Measurements from ENCODE around the gene LBX2.
"Not testable (repeated sequence)": the region's sequence is repeated elsewhere in the genome, so short reads cannot be mapped to it uniquely, and the experiment has no call there.

LBX2 gene

DNA sequence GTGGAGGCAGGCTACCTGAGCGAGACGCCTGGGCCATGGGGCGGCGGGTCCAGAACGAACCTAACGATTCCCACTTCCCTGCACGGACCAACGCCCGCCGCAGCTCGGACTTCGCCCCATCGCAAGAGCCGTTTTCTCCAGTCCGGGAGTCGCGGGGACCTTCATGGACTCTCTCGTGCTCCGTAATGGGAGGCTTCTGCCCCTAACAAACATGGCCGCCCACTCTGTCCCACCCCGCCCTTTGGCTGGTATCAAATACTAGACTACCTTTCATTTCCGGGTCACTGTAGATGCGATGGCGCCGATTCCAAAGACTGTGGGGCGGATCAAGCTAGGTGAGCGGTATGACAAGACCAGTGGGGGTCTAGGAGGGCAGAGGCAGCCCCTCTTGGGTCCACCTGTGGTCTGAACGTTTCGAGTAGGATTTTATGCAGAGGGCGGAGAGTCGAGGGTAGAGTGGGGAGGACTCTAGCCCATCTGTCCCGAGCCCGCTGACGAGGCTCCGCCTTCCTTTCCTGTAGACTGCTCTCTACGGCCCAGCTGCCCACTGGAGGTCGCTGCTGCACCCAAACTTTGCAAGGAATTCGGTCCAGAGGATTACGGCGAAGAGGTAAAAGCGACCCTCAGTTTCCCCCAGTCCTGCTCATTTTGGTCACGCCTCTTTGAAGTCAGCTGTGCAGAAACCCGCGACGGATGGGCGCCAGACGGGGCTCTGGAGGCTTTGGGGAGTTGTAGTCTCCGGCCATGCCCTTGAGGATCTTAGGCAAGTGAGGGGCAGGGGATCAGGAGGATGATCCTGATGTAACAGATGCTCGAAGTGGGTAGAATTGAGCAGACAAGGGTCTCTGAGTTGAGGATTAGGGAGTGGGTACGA, 16.4 kb downstream of the LBX2 start, which contains the start of the genes CCDC142 and TTC31:
Gene CCDC142, minus strand, starts transcription at position 198 of the 874 bp plus-strand sequence. Its CDS starts 161 bp downstream, at position 37.
Gene TTC31, plus strand, starts transcription at position 281 of the 874 bp plus-strand sequence. Its CDS starts 15 bp downstream, at position 296.
- peak; percentile 80 for DNase-seq (ENCODE audit: low read depth)

DNA sequence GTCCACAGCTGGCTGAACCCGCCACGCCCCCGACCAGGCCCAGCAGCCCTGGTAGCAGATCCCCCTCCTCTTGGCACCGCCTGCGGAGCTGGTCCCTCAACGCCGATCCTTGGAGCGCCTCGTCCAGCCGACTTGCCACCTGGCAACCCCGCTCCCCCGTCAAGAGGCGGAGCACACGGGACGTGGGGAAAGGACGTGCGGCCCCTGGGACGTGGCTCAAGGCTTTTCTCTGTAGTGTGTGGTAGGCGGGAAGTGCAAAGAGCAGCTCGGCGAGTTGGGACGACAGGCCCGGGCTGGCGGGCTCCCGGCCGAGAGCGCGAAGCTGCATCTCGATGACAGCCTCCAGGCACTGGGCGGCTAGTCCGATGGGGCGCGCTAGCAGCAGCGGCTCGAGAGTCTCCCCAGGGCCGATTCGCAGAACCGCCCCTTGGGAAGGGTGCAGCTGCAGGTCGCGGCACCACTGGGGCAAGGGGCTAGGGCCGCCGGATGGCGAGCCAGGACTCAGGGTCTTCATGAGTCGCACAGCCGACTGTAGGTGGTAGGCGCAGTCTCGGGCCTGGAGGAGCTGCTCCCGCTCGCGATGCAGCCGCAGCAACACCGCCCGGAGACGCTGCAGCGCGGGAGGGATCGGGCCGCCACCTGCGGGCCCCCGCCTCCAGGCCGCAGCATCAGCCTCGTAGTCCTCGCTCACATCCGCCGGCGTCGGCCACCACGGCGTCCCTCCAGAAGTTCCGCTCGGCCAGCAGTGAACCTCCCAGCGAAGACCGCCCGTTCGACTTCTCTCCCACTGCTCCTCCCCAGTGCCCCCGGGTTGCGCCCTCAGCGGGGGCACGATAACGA, 17.2 kb downstream of the LBX2 start:
- DNase-seq (ENCODE audit: low read depth) = no peak

DNA sequence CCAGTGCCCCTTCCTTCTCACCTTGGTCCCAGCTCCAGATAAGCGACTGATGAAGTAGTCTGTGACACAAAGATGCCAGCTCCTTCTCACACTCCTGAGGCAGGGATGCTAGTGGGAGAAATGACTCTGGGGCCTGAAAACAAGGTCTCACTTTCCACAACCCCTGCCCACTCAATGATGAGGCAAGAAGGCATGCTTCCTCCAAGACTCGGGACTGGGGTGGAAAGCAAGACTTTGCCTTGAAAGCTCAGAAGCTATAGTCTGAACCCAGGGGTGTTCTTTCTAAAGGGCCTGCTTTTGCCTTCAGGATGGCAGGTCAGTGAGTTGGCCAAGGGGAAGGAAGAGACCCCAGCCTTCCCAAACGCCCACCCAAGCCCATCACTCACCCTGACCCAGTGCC, 18.0 kb downstream of the LBX2 start:
- no peak for DNase-seq (ENCODE audit: low read depth)

DNA sequence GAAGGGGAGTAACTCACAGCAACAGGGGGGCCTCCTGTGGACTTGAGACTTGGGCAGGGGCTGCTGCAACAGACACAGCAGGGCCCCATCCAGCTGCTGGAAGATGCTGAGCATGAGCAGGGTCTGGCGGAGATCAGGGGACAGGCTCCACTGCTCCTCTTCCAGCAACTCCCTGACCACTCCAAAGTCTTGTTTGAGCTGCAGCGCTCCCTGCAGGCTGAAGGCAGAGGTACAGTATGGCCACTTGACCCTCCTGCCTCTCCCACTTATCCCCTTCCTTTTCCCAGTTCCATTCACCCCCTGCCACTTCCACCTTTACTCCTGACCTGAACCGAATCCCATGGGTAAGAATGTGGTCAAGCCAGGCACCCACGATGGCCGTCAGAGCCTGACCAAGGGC, 24.5 kb downstream of the LBX2 start:
- DNase-seq (ENCODE audit: low read depth) = no peak

DNA sequence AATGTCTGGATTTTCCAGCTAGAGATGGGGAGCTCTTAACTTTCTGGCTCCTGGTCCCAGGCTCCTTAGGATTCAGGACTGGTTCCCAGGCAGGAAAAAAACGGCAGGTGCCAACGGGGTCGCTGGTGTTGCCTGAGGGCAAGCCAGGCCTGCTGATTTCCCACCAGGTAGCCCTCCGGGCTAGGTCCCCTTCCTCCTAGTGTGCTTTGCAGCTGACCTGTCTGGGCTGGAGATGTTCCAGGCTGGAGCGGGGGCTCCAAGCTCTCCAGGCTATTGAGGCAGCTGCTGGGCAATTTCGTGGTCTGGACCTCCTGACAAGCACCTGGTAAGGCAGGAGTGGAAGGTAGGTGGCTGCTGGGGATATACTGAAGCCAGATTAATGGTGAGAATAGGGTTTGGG, 24.9 kb downstream of the LBX2 start:
- DNase-seq (ENCODE audit: low read depth) = no peak

DNA sequence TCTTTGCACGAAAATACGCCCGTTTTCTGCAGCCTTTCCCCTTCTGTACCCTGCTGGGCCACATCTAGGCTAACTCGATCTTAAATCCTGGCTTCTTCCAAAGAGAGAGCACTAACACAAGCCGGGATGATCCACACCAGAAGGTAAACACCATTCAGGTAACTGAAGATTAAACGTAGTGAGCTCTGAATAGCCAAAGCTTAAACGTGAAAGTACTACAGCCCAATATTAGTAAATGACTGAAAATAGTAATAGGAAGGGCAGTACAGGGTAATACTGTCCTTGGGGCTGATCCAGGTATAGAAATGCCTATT, 26.5 kb downstream of the LBX2 start:
- DNase-seq (ENCODE audit: low read depth) = no peak

DNA sequence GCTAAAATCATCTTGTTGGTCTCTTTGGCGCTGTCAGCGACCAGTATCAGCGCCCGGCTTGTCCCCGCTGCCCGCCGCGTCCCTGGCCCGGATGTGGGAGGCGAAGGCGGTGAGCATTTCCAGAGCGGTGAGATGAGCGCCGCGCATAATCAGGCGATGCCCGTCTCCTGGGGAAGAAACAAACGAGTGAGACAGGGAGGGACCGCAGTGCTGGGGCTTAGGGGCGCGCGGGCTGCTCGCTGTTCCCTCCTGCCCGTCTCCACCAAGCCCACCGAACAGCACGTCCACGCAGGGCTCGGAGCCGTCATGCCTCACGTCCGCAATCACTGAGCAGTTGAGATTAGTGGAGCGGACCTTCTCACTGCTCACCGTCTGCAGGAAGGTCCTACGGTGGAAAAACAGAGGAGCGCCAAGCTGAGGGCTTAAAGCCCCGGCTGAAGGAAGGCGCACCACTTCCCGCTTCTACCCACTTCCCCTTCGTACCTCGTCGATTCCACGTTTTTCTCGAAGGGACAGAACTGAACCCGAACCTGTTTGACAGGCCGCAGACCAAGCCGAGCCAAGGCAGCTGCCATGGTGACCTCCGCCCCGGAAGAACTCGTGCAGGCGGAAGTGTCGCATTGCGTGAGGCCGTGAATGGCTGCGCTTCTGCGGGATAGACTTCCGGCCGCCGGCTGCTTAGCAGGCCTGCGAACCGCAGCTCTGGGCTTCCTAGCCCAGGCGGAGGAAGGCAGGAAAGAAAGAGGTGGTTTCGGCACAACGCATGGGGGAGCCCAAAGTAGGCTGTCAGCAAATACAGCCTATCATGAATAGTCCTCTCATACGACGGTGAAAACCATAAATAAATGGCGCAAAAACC, 27.1 kb downstream of the LBX2 start, which contains the start of gene MRPL53:
Gene MRPL53, minus strand, starts transcription at position 595 of the 859 bp plus-strand sequence. Its CDS starts 20 bp downstream, at position 575.
- peak; percentile 92 for DNase-seq (ENCODE audit: low read depth)

DNA sequence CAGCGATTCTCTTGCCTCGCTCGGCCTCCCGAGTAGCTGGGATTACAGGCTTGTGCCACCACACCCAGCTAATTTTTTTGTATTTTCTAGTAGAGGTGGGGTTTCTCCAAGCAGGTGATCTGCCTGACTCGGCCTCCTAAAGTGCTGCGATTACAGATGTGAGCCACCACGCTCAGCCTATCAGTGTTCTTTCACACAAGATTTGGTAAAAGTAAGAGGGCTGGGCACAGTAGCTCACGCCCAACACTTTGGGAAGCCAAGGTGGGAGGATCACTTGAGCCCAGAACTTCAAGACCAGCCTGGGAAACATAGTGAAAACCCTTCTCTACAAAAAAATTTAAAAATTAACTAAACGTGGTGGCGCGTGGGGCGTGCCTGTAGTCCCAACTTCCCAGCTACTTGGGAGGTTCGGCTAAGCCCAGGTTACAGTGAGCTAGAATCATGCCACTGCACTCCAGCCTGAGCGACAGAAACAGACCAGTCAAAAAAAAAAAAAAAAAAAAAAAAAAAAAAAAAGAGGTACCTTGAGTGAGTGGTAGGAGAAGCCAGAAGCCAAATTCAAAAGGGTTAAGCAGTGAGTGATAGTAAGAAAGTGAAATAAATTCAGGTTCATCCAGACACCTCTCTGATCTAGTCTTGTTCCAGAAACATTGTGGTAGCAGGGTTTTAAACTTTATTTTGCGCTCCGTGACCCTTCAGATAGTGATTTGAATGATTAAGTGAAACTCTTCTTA, 27.9 kb downstream of the LBX2 start:
- no peak for DNase-seq (ENCODE audit: low read depth)

DNA sequence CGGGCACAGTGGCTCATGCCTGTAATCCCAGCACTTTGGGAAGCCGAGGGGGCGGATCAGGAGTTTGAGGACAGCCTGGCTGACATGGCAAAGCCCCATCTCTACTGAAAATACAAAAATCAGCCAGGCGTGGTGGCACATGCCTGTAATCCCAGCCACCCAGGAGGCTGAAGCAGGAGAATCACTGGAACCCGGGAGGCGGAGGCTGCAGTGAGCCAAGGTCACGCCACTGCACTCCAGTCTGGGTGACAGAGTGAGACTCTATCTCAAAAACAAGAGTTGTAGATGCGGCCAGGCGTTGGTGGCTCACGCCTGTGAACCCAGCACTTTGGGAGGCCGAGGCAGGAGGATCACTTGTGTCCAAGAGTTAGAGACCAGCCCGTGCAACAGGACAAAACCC, 28.7 kb downstream of the LBX2 start:
- DNase-seq (ENCODE audit: low read depth) = not testable (repeated sequence)

DNA sequence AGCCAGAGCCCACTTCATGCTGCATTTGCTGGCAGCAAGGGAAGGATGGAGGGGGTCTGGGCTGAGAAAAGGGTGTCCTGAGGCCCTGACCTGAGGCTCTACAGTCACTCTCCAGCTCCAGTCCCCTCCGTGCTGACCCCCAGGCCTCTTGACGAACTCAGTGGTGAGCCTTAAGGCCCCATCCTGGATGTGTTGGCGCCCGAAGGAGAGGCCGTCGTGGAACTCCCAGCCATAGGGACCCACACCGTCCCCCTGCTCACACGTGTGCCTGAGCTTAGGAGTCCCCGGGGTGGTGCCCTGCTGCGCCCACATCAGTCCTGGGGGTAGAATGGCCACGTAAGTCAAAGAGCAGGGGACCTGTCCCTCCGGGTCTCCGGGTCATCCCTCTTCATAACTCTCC, 35.0 kb downstream of the LBX2 start:
- no peak for DNase-seq (ENCODE audit: low read depth)

DNA sequence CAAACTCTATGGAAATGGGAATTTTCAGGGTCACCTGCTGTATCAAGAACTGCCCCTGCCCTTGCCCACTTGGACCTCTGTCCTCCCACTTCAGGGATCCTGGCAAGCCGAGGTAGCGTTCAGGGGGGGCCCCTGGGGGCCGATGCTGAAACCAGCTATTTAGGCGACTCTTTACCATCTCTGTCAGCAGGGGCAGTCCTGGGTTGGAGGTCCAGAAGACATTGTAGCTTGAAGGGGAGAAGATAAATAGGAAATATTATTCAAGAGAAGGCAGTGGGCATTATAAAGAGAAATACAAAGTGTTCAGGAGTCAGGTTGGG, 36.7 kb downstream of the LBX2 start:
- no peak for DNase-seq (ENCODE audit: low read depth)

DNA sequence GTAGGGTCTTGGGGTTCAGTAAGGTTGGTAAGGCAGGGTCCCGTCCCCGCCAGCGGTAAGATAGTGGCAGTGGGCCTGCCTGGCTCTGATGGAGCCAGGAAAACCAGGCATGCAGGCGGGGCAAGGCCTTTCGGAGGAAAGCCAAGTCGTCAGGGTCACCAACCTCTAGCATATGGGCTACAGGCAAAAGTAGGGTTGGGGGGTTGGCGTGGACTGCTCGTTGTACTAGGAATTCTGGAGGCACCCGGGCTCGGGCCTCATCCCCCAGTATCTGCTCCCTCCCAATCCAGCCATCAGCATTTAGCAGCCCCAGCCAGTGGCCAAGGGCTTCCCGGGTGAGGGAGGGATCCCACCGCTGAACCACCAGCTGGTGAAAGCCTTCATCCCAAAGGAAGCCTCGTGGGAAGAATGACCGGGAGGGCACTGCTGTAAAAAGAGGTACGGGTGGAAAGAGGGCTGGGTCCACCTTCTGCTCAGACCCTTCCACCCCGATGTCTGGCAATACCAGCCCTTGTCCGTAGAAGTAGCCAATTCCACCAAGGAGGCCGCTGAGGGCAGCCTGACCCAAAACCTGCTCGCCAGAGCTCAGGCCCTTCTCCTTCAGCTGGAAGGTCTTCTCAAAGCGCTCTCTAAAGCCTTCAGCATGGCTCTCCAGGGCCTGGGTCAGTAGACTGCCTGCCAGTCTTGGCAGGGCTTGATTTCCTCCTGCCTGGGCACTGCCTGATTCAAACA, 37.2 kb downstream of the LBX2 start:
- DNase-seq (ENCODE audit: low read depth) = no peak

DNA sequence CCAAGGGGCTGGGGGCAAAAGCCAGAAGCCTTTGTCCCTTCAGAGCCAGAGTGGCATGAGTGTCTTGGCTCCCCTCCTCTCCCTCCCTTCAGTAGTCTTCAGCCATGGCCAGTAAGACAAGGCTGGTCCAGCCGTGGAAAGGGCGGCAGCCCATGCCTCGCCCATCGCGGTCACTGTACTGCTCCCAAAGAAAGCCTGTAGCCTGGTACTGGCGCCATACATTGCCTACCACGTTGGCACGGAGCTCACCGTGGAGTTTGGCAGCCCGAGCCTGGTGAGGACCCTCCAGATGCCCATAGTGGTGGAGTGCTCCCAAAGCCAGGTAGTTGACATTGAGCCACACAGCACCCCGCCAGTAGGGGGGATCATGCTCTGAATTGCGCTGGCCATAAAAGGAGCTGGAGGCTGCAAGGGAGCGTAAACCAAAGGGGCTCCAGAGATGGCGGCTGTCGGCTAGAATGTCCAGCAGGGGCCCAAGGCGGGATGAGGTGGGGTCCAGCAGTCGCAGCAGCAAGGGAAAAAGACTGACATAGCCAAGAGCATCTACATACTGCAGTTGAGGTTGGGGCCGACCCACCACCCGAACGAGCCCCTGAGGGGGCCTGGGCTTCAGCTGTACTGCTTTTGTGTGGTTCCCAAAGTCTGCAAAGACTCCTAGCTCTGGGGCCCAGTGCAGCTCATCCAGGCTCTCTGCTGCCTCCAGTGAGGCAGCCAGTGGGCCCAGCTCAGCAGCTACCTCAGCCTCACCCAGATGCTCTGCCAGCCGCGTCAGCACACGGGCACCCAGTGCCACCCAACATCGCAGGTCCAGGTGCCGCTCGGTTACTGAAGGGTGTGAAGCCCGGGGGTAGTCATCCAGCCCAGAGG, 38.0 kb downstream of the LBX2 start:
- no peak for DNase-seq (ENCODE audit: low read depth)

DNA sequence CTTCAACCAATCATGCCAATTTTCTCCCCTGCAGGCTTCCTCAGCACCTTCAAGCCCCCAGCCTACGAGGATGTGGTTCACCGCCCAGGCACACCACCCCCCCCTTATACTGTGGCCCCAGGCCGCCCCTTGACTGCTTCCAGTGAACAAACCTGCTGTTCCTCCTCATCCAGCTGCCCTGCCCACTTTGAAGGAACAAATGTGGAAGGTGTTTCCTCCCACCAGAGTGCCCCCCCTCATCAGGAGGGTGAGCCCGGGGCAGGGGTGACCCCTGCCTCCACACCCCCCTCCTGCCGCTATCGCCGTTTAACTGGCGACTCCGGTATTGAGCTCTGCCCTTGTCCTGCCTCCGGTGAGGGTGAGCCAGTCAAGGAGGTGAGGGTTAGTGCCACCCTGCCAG, 39.2 kb downstream of the LBX2 start:
- not testable (repeated sequence) for DNase-seq (ENCODE audit: low read depth)

DNA sequence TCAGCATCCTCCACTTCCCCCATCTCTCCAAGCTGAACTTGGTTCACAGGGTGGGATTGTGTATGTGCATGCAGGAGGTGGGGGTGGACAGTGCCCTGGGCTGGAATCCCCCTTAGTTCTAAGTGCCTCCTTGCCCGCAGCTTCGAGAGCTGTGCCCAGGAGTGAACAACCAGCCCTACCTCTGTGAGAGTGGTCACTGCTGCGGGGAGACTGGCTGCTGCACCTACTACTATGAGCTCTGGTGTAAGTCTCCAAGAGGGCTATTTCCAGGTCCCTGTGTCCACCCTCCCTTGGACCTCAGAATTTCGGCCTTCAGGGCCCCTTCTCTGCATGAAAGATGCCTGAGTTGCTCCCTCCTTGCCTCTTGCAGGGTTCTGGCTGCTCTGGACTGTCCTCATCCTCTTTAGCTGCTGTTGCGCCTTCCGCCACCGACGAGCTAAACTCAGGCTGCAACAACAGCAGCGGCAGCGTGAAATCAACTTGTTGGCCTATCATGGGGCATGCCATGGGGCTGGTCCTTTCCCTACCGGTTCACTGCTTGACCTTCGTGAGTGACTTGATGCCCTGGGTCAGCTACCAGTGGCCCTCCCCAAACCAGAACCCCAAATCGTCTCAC, 39.8 kb downstream of the LBX2 start:
- DNase-seq (ENCODE audit: low read depth) = not testable (repeated sequence)

DNA sequence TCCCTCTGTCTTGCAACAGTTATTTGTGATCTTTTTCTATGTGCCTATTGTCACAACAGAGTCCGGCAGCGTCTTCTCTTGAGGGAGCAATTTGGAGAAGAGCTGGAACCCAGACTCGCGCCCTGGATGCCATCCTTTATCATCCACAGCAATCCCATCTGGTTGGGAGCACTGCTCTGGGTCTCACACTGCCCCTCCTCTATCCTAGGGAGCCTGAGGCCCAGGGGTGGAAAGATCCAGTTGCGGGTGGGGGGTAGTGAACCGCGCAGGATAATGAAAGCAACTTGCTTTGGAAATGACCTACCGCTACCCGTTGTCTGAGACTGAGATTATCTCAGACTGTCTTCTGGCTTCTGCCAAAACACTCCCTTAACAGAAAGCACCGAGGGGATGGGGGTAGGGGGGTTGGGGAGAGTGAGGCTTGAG, 40.5 kb downstream of the LBX2 start:
- DNase-seq (ENCODE audit: low read depth) = no peak

DNA sequence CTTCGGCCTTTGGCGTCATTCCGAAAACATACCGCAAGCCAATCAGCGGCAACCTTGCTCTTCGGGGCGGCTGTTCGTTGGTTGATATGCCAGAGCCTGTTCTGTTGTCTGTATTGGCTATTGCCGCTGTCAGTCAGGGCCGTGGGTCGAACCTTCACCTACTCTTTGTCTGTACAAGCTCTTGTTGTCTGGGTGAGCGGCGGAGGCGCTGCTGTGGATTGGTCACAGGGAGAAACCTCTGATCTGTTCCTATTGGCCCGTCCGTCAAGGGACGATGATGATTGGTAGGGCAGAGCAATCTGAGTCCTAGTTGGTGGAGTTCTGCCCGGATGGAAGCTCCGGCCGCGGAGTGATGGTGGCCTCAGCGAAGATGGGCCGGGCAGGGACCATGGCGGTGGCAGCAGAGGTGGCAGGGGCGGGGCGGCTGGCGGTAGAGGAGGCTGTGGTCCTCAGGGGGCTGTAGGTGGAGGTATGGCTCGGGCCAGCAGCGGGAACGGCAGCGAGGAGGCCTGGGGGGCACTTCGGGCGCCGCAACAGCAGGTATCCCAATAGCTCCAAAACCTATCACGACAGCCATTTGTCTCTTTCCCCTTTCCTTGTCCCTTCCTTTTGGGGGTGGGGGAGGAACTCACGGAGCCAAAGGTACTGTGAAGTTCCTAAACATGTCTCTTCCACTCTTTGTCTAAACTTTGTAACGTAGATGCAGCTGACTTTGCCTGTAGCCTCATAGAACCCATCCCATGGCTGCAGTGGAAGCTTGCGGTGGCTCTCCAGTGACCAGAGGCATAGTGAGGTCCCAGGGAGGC, 41.1 kb downstream of the LBX2 start, which contains the start of gene WBP1:
Gene WBP1, plus strand, starts transcription at position 307 of the 806 bp plus-strand sequence. Its CDS starts 165 bp downstream, at position 472.
- peak; percentile 97 for DNase-seq (ENCODE audit: low read depth)

DNA sequence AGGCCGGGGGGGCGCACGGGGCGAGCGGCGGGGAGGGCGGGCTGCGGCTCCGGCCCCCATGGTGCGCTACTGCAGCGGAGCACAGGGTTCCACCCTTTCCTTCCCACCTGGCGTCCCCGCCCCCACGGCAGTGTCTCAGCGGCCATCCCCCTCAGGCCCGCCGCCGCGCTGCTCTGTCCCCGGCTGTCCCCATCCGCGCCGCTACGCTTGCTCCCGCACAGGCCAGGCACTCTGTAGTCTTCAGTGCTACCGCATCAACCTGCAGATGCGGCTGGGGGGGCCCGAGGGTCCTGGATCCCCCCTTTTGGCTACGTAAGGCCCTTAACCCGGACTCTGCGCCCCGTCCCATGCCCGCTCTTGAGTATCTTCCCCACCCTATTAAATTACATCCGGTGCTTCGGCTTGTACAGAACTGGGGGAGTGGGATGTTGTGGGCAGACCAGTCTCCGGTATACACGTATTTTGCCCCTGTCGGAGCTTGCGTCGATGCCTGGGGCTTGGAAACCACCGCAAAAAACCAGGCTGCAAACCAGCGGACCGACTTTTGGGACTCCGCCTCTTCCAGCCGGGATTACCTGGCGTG, 41.8 kb downstream of the LBX2 start:
- DNase-seq (ENCODE audit: low read depth) = peak; percentile 63
